ENCODE data around the gene MEI1.

The MEI1 gene

DNA sequence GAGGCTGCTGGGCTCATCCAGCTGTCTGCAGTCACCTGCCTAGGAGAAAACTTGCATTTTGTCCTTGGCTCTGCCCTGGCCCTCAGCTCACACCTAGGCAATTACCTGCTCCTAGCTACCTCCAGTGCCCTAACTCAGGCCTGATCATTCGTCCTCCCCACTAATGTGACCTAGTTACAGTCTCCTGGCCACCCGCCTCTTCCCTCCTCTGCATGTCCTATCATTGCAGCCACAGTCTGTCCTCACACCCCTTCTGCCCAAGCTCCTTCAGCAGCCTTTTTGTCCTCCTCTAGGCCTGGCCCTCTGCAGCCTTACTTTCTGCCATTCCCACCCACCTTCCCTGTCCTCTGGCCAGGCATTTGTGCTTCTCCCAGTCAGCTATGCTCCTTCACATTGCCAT lies 83.4 kb downstream of the MEI1 start:
- TF ChIP-seq, protein P1, sequence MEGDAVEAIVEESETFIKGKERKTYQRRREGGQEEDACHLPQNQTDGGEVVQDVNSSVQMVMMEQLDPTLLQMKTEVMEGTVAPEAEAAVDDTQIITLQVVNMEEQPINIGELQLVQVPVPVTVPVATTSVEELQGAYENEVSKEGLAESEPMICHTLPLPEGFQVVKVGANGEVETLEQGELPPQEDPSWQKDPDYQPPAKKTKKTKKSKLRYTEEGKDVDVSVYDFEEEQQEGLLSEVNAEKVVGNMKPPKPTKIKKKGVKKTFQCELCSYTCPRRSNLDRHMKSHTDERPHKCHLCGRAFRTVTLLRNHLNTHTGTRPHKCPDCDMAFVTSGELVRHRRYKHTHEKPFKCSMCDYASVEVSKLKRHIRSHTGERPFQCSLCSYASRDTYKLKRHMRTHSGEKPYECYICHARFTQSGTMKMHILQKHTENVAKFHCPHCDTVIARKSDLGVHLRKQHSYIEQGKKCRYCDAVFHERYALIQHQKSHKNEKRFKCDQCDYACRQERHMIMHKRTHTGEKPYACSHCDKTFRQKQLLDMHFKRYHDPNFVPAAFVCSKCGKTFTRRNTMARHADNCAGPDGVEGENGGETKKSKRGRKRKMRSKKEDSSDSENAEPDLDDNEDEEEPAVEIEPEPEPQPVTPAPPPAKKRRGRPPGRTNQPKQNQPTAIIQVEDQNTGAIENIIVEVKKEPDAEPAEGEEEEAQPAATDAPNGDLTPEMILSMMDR (IDR thresholded peaks at IDR 0.05; ENCODE audit: control insufficient read depth, insufficient read depth, low read depth, low read length, missing control alignments) = no peak
- DNase-seq (ENCODE audit: low read depth) = no peak
- no peak overlapping the region for H3K4me3 ChIP-seq (ENCODE audit: control insufficient read depth, low read depth, low read length)

DNA sequence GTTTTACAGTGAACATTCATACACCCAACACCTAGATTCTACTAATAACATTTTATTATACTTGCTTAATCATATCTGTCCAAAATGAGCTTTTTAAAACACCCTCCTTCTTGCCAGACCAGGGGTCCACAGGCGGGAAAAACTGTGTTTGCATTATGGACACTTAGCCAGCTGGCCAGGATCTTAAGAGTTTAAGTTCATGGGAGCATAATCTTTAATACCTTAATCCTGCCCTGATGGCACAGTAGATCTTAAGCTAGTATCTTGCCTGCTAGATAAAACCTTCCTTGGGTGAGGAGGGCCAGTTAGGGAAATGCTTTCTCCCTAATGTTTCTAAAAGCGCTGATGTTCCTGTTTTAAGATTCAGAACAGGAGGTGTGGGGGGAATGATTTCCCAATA lies 88.0 kb downstream of the MEI1 start:
- H3K4me3 ChIP-seq (ENCODE audit: control insufficient read depth, low read depth, low read length) = no peak overlapping the region
- no peak for DNase-seq (ENCODE audit: low read depth)
- TF ChIP-seq, protein P1 (IDR thresholded peaks at IDR 0.05; ENCODE audit: control insufficient read depth, insufficient read depth, low read depth, low read length, missing control alignments) = no peak

GRCh38 chr22:41793871-41794270 lies 94.6 kb downstream of the MEI1 start:
- no peak overlapping the region for H3K4me3 ChIP-seq (ENCODE audit: control insufficient read depth, low read depth, low read length)
- DNase-seq (ENCODE audit: low read depth) = no peak
- TF ChIP-seq, protein P1 (IDR thresholded peaks at IDR 0.05; ENCODE audit: control insufficient read depth, insufficient read depth, low read depth, low read length, missing control alignments) = no peak

- TF ChIP-seq, protein P1 (IDR thresholded peaks at IDR 0.05; ENCODE audit: control insufficient read depth, insufficient read depth, low read depth, low read length, missing control alignments) = no peak
- DNase-seq (ENCODE audit: low read depth) = no peak
- no peak overlapping the region for H3K4me3 ChIP-seq (ENCODE audit: control insufficient read depth, low read depth, low read length)
Measured at GRCh38 chr22:41798736-41799135, 99.4 kb downstream of the MEI1 start.

- DNase-seq (ENCODE audit: low read depth) = no peak
- TF ChIP-seq, protein P1 (IDR thresholded peaks at IDR 0.05; ENCODE audit: control insufficient read depth, insufficient read depth, low read depth, low read length, missing control alignments) = no peak
- peak overlapping the region; percentile 93 for H3K4me3 ChIP-seq (ENCODE audit: control insufficient read depth, low read depth, low read length)
Measured at GRCh38 chr22:41799486-41800347, 100.4 kb downstream of the MEI1 start.

DNA sequence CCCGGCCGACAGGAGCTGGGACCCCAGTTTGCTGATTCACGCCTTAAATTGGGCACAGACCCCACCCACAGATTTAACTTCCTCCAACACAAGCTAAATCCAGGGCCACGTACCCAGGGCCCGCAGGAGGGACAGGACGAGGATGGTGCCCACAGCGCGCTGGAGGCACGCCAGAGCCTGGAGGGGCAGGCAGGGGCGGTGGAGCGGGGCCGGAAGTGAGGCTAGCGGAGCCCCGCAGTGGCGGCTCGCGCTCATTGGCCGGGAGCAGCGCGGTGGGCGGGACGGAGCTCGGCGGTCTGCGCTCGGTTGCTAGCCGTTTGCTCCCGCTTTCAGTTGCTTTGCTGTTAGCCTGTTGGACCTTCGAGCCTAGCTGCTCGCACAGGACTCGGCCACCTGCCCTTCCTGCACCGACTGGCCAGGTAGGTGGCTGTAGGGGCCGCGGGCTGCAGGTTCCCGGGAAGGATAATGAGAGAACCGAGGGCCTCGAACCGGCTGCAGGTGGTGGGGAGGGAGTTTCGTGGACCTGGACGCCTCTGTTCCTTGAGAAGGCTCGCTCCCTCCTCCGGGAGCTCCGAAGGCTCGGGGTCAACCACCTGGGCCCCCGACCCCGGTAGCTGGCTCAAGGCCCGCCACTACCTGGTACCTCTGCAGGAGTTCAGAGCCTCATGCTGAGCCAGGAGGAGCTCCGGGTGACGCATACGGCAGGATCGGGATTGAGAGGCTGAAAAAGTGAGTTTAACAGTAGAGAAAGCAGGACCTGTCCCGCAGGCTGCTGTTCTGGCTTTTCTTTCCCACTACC lies 101.2 kb downstream of the MEI1 start, which contains the start of gene CCDC134:
Gene CCDC134, plus strand, starts transcription at position 332 of the 799 bp plus-strand sequence. CDS start 8,212 bp downstream, outside the sequence.
- H3K4me3 ChIP-seq (ENCODE audit: control insufficient read depth, low read depth, low read length) = peak within 1 kb of the TSS; percentile 93
- peak; percentile 18 for DNase-seq (ENCODE audit: low read depth)
- TF ChIP-seq, protein P1 (IDR thresholded peaks at IDR 0.05; ENCODE audit: control insufficient read depth, insufficient read depth, low read depth, low read length, missing control alignments) = no peak
